Panc1 (cell line): ENCODE measurements around the gene DDX21.

ENCODE experiments used
- CTCF ChIP-seq: fragments of 450-650 bp; IDR thresholded peaks from 2 replicates; pipeline ENCODE4 v1.5.1; 2017; ENCODE audit warnings: mild to moderate bottlenecking
- POLR2AphosphoS5 ChIP-seq: IDR thresholded peaks from 2 replicates; pipeline ENCODE4 v1.6.1; 2012; ENCODE audit warnings: mild to moderate bottlenecking, low read depth, low read length, moderate library complexity
- SIN3A ChIP-seq: IDR thresholded peaks from 2 replicates; pipeline ENCODE4 v1.6.1; 2012; ENCODE audit warnings: low read depth, mild to moderate bottlenecking, low read length, moderate library complexity, borderline replicate concordance; ENCODE audit not compliant: insufficient read depth
- TCF7L2 ChIP-seq: IDR thresholded peaks from 2 replicates; pipeline ENCODE4 v1.6.1; 2011; ENCODE audit warnings: mild to moderate bottlenecking, low read depth, low read length, inconsistent platforms
- TF ChIP-seq, protein P1 (sequence below), 2 experiments: IDR thresholded peaks; 2 replicates each; pipeline ENCODE4 v1.6.1; 2011 to 2012; ENCODE audit warnings: low read depth in 2 of 2, control low read depth in 1 of 2, low read length in 1 of 2, mild to moderate bottlenecking in 1 of 2, moderate library complexity in 1 of 2; ENCODE audit not compliant: insufficient read depth in 1 of 2

GRCh38 chr10:68982389-68982788 is 26.4 kb downstream of the DDX21 start:
- no peak for TF ChIP-seq TCF7L2
- TF ChIP-seq, protein P1, sequence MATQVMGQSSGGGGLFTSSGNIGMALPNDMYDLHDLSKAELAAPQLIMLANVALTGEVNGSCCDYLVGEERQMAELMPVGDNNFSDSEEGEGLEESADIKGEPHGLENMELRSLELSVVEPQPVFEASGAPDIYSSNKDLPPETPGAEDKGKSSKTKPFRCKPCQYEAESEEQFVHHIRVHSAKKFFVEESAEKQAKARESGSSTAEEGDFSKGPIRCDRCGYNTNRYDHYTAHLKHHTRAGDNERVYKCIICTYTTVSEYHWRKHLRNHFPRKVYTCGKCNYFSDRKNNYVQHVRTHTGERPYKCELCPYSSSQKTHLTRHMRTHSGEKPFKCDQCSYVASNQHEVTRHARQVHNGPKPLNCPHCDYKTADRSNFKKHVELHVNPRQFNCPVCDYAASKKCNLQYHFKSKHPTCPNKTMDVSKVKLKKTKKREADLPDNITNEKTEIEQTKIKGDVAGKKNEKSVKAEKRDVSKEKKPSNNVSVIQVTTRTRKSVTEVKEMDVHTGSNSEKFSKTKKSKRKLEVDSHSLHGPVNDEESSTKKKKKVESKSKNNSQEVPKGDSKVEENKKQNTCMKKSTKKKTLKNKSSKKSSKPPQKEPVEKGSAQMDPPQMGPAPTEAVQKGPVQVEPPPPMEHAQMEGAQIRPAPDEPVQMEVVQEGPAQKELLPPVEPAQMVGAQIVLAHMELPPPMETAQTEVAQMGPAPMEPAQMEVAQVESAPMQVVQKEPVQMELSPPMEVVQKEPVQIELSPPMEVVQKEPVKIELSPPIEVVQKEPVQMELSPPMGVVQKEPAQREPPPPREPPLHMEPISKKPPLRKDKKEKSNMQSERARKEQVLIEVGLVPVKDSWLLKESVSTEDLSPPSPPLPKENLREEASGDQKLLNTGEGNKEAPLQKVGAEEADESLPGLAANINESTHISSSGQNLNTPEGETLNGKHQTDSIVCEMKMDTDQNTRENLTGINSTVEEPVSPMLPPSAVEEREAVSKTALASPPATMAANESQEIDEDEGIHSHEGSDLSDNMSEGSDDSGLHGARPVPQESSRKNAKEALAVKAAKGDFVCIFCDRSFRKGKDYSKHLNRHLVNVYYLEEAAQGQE (IDR thresholded peaks at IDR 0.05; ENCODE audit: insufficient read depth in 1 of 2, low read depth in 2 of 2, low read length in 1 of 2) = no peak
- TF ChIP-seq CTCF = no peak
- TF ChIP-seq POLR2AphosphoS5 = no peak
- no peak for TF ChIP-seq SIN3A
